B cell (primary cell): ENCODE measurements around the gene HCK. TPM values are rescaled to one million over a fixed set of nuclear protein-coding genes. Genes with fewer than 3 reads are reported as not detected.

Experiments
- ATAC-seq: fragments of 200-7000 bp; cut with Tn5 transposase; one replicate; pipeline ENCODE4 v1.10.0; 2021; ENCODE audit warnings: low read depth, mild to moderate bottlenecking, moderate number of reproducible peaks, moderate library complexity
- CTCF ChIA-PET: fragments of 350-600 bp; sonication (Branson Sonifier 250); formaldehyde crosslinking; loops from one replicate; lab custom pipeline; 2021; ENCODE audit warnings: antibody characterized with exemption, inconsistent platforms; lab: Charles Lee
- POLR2A ChIA-PET: fragments of 350-600 bp; sonication (Branson Sonifier 250); formaldehyde crosslinking; loops from one replicate; lab custom pipeline; 2021; ENCODE audit warnings: antibody characterized with exemption; lab: Charles Lee
- DNase-seq: peaks from one replicate; pipeline ENCODE4 v3.0.0; 2013
- H2AFZ ChIP-seq: 2 replicates; pipeline ENCODE4 v1.6.1; 2012; ENCODE audit warnings: mild to moderate bottlenecking, low read depth, low read length; ENCODE audit not compliant: insufficient read depth, poor library complexity, severe bottlenecking
- H3K27ac ChIP-seq, 2 donors: 1 replicate in 1 of 2; 2 replicates in 1 of 2; pipeline ENCODE4 v1.5.1; 2012 to 2013; ENCODE audit warnings: low read length in 2 of 2, mild to moderate bottlenecking in 2 of 2, moderate library complexity in 1 of 2
- H3K27me3 ChIP-seq, 4 experiments: fragments of 200-600 bp in 1 of 4; sonication (generic) in 1 of 4; replicated peaks in 1 of 4; 1 replicate in 2 of 4; 2 replicates in 2 of 4; pipeline versions ENCODE4 v1.6.1 to v1.7.0; 2013 to 2016; ENCODE audit warnings: low read length in 3 of 4, mild to moderate bottlenecking in 2 of 4, mixed read lengths in 1 of 4, moderate library complexity in 1 of 4; ENCODE audit not compliant: insufficient read depth in 4 of 4, control insufficient read depth in 3 of 4; ENCODE audit errors: control extremely low read depth in 1 of 4
- H3K36me3 ChIP-seq, 2 experiments: replicated peaks in 1 of 2; 1 replicate in 1 of 2; 2 replicates in 1 of 2; pipeline versions ENCODE4 v1.6.1 to v1.7.1; 2013; ENCODE audit warnings: low read length in 1 of 2; ENCODE audit not compliant: insufficient read depth in 2 of 2, control insufficient read depth in 1 of 2; ENCODE audit errors: control extremely low read depth in 1 of 2, extremely low read depth in 1 of 2
- H3K4me1 ChIP-seq, 2 donors: fragments of 200-600 bp in 1 of 2; sonication (generic) in 1 of 2; 1 replicate in 1 of 2; 2 replicates in 1 of 2; pipeline versions ENCODE4 v1.5.1 to v1.6.1; 2013 to 2017; ENCODE audit warnings: low read length in 2 of 2; ENCODE audit not compliant: control insufficient read depth in 2 of 2, insufficient read depth in 2 of 2
- H3K4me2 ChIP-seq: replicated peaks from 2 replicates; pipeline ENCODE3; 2012; ENCODE audit warnings: mild to moderate bottlenecking, low read depth, low read length; ENCODE audit not compliant: poor library complexity, severe bottlenecking
- H3K4me3 ChIP-seq, 5 experiments: fragments of 200-600 bp in 1 of 5; sonication (generic) in 1 of 5; 1 replicate in 3 of 5; 2 replicates in 2 of 5; pipeline versions ENCODE4 v1.5.1 to v1.7.0; 2011 to 2016; ENCODE audit warnings: low read length in 4 of 5, mild to moderate bottlenecking in 4 of 5, low read depth in 2 of 5, control low read depth in 1 of 5, moderate library complexity in 1 of 5; ENCODE audit not compliant: insufficient read depth in 1 of 5; ENCODE audit errors: control extremely low read depth in 1 of 5, extremely low read depth in 1 of 5
- H3K79me2 ChIP-seq: fragments of 200-600 bp; sonication (generic); one replicate; pipeline ENCODE4 v1.6.0; 2016; ENCODE audit warnings: low read length; ENCODE audit not compliant: control insufficient read depth, insufficient read depth
- H3K9ac ChIP-seq: fragments of 200-600 bp; sonication (generic); 2 replicates; pipeline ENCODE4 v1.6.1; 2017; ENCODE audit warnings: mild to moderate bottlenecking, low read length, moderate library complexity
- H3K9me3 ChIP-seq, 3 donors: one replicate each; pipeline versions ENCODE4 v1.6.1 to v1.7.1; 2013; ENCODE audit warnings: low read length in 2 of 3; ENCODE audit not compliant: control insufficient read depth in 2 of 3, insufficient read depth in 1 of 3; ENCODE audit errors: control extremely low read depth in 1 of 3
- H4K20me1 ChIP-seq: 2 replicates; pipeline ENCODE4 v1.6.0; 2012; ENCODE audit warnings: mild to moderate bottlenecking, low read length; ENCODE audit not compliant: insufficient read depth, control insufficient read depth, poor library complexity, severe bottlenecking
- H3K27ac Mint-ChIP-seq: one replicate; pipeline ENCODE4 v1.8.0; 2021; ENCODE audit warnings: mixed read lengths
- H3K27me3 Mint-ChIP-seq: one replicate; pipeline ENCODE4 v1.8.0; 2021; ENCODE audit warnings: mixed read lengths
- H3K4me1 Mint-ChIP-seq: one replicate; pipeline ENCODE4 v1.8.0; 2021; ENCODE audit warnings: mixed read lengths
- H3K4me3 Mint-ChIP-seq: one replicate; pipeline ENCODE4 v1.8.0; 2021; ENCODE audit warnings: mixed read lengths
- H3K9me3 Mint-ChIP-seq: one replicate; pipeline ENCODE4 v1.8.0; 2022; ENCODE audit warnings: mixed read lengths; ENCODE audit not compliant: insufficient read depth
- EZH2 ChIP-seq: IDR thresholded peaks from 2 replicates; pipeline ENCODE4 v1.6.1; 2012; ENCODE audit warnings: borderline replicate concordance, low read depth, mild to moderate bottlenecking, moderate library complexity, low read length; ENCODE audit not compliant: insufficient read depth, poor library complexity, severe bottlenecking
- WGBS: methylation state at CpG from one replicate; pipeline ENCODE4 v1.1.5; 2013; ENCODE audit warnings: missing lambda C conversion rate; ENCODE audit not compliant: insufficient coverage; 5-methylcytosine and 5-hydroxymethylcytosine counted together
- intact Hi-C: fragments of 100-400 bp; cut with micrococcal nuclease; formaldehyde crosslinking; loops from one replicate; pipeline ENCODE4 v1.10.0; 2022
- polyA plus RNA-seq: library from polyadenylated mRNA; depleted of rRNA; stranded (reverse); fragments of >200 nt; gene quantifications from 2 replicates; pipeline ENCODE4 v1.2.3, GENCODE V29; 2012
- total RNA-seq, 2 donors: library from RNA; stranded (reverse); fragments of 120-200 nt in 1 of 2; gene quantifications; 1 replicate in 1 of 2; 2 replicates in 1 of 2; pipeline versions ENCODE4 v1.2.3 to v1.2.4, GENCODE V29; 2013 to 2022
- TF ChIP-seq, protein P1 (sequence below): fragments of 200-600 bp; IDR thresholded peaks from one replicate; pipeline ENCODE4 v1.8.0; 2022; ENCODE audit warnings: antibody characterized with exemption, mild to moderate bottlenecking

Gene HCK
- total and polyA plus RNA-seq, 2 donors (not counting 1 experiment from before 2014, with no cell fraction given): 33.3 to 48.6 TPM

- WGBS: 74% methylated on average over 6 of the region's 7 CpGs
- peaks cover 14% of the 10 kb centered on the region for H3K79me2 ChIP-seq
- peaks cover 0 to 1% of the 10 kb centered on the region in 2 experiments for H3K36me3 ChIP-seq
- Mint-ChIP-seq H3K4me3 (no peak overlapping the region), H3K27ac (peak overlapping the region; percentile 46), H3K4me1 (peaks cover 45% of the 10 kb centered on the region), H3K27me3 (no peaks in the 10 kb centered on the region), H3K9me3 (no peaks in the 10 kb centered on the region)
- CTCF ChIA-PET: interaction anchor here (6.8 kb wide), 1 partner anchor 26 kb away, joined by 27 read pairs; no protein-coding TSS in a partner anchor
- H2AFZ ChIP-seq: no peak overlapping the region
- no peak overlapping the region for H3K27ac ChIP-seq
- peaks cover 18 to 28% of the 10 kb centered on the region in 2 donors for H3K4me1 ChIP-seq
- ATAC-seq (no peak), DNase-seq (no peak)
- H3K4me2 ChIP-seq: no peak overlapping the region
- POLR2A ChIA-PET: interaction anchor here (0.6 kb wide), 1 partner anchor 445 kb away, joined by 3 read pairs; no protein-coding TSS in a partner anchor
- no peak for TF ChIP-seq EZH2
- TF ChIP-seq, protein P1, sequence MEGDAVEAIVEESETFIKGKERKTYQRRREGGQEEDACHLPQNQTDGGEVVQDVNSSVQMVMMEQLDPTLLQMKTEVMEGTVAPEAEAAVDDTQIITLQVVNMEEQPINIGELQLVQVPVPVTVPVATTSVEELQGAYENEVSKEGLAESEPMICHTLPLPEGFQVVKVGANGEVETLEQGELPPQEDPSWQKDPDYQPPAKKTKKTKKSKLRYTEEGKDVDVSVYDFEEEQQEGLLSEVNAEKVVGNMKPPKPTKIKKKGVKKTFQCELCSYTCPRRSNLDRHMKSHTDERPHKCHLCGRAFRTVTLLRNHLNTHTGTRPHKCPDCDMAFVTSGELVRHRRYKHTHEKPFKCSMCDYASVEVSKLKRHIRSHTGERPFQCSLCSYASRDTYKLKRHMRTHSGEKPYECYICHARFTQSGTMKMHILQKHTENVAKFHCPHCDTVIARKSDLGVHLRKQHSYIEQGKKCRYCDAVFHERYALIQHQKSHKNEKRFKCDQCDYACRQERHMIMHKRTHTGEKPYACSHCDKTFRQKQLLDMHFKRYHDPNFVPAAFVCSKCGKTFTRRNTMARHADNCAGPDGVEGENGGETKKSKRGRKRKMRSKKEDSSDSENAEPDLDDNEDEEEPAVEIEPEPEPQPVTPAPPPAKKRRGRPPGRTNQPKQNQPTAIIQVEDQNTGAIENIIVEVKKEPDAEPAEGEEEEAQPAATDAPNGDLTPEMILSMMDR: no peak
- no peaks in the 10 kb centered on the region for H3K27me3 ChIP-seq
- intact Hi-C loops: no loop called here
- H4K20me1 ChIP-seq: no peaks in the 10 kb centered on the region
- no peaks in the 10 kb centered on the region for H3K9me3 ChIP-seq
- no peak overlapping the region for H3K9ac ChIP-seq
- H3K4me3 ChIP-seq: no peak overlapping the region
Observed at GRCh38 chr20:32064667-32065066, 12.6 kb downstream of the HCK start.

DNA sequence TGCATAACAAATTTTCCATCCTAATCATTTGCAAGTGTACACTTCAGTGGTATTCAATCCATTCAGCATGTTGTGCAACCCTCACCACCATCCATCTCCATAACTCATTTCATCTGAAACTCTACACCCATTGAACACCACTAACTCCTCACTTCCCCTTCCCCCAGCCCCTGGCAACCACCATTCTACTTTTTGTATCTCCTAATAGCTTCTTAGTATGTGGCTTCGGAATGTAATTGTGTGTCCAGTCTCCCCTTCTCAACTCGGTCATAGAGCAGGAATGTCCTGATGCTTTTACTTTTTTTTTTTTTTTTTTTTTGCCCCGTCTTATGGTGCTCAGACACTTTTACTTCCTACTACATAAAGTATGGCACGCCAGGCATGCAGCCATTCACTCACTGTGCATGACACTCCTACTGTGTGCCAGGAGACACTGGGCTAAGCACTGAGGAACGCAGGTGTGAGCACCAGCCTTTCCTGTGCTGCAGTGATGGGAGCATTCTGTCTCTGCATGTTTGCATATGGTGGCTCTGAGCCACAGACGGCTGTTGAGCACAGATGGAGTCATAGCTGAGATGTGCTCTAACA, 15.3 kb downstream of the HCK start:
- no peaks in the 10 kb centered on the region for H3K9me3 Mint-ChIP-seq
- H3K4me1 Mint-ChIP-seq: peaks cover 48% of the 10 kb centered on the region
- no peak overlapping the region for H3K4me3 Mint-ChIP-seq
- H3K9me3 ChIP-seq: no peaks in the 10 kb centered on the region
- peaks cover 9% of the 10 kb centered on the region for H3K79me2 ChIP-seq
- 71% methylated on average over 1 of the region's 6 CpGs for whole genome bisulfite sequencing
- TF ChIP-seq, protein P1: no peak
- no peak for TF ChIP-seq EZH2
- POLR2A ChIA-PET: no interaction called here
- H3K36me3 ChIP-seq: peaks cover 1 to 8% of the 10 kb centered on the region in 2 experiments
- intact Hi-C loops: no loop called here
- peaks cover 22 to 39% of the 10 kb centered on the region in 2 donors for H3K4me1 ChIP-seq
- H3K27ac Mint-ChIP-seq: no peak overlapping the region
- H3K27me3 Mint-ChIP-seq: no peaks in the 10 kb centered on the region
- no peak overlapping the region for H3K4me2 ChIP-seq
- H2AFZ ChIP-seq: no peak overlapping the region
- no peak overlapping the region for H3K4me3 ChIP-seq
- ATAC-seq (no peak), DNase-seq (no peak)
- H3K27me3 ChIP-seq: no peaks in the 10 kb centered on the region
- H3K9ac ChIP-seq: no peak overlapping the region
- no peaks in the 10 kb centered on the region for H4K20me1 ChIP-seq
- CTCF ChIA-PET: interaction anchor here (0.6 to 1.5 kb wide), 4 partner anchors 24 to 213 kb away, joined by 3 to 4 read pairs (median 4); no protein-coding TSS in a partner anchor
- H3K27ac ChIP-seq: no peak overlapping the region
